ENCODE results near the gene CREB3L2.
"Not testable (repeated sequence)": the region's sequence is repeated elsewhere in the genome, so short reads cannot be mapped to it uniquely, and the experiment has no call there.

The CREB3L2 gene

GRCh38 chr7:137928626-137929025 lies 73.3 kb downstream of the CREB3L2 start:
- DNase-seq: no peak

DNA sequence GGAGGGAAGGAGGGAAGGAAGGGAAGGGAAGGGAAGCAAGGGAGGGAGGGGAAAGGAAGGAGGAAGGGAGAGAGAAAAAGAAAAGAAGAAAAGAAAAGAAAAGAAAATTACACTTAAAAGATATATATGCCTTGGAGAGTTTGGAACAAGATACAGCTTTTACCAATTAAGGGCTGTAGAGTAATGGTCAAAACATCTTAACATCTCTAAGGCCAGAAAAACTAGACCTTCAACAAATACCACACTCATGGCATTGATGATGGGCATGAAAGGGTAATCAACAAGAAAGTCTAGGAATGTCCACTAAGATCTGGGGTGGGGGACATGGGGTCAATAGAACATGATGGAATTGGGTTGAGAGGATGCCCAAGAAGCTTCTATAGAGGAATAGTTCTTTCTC lies 74.5 kb downstream of the CREB3L2 start:
- DNase-seq: no peak

DNA sequence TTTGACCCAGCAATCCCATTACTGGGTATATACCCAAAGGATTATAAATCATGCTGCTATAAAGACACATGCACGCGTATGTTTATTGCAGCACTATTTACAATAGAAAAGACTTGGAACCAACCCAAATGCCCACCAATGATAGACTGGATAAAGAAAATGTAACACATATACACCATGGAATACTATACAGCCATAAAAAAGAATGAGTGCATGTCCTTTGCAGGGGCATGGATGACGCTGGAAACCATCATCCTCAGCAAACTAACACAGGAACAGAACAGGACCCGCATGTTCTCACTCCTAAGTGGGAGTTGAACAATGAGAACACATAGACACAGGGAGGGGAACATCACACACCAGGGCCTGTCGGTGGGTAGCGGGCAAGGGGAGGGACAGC lies 75.7 kb downstream of the CREB3L2 start:
- not testable (repeated sequence) for DNase-seq

DNA sequence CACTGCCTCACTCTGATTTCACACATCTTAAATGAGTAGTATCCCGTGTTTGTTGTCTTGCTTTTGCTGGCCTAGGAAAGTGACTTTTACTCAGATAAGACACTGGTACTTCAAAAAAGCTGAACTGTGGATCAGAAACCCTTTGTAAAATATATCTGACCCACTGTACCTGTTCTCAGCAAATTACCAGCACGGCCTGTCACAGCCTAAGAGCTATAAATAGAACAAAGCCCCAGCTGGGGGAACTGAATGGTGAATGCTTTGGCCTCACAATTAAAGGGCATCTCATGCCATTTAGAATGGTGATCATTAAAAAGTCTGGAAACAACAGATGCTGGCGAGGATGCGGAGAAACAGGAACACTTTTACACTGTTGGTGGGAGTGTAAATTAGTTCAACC lies 76.1 kb downstream of the CREB3L2 start:
- no peak for DNase-seq

- DNase-seq: no peak
These were observed 76.8 kb downstream of the CREB3L2 start for GRCh38 chr7:137925091-137925490.

- DNase-seq: no peak
These were observed 78.5 kb downstream of the CREB3L2 start for GRCh38 chr7:137923380-137923779.

DNA sequence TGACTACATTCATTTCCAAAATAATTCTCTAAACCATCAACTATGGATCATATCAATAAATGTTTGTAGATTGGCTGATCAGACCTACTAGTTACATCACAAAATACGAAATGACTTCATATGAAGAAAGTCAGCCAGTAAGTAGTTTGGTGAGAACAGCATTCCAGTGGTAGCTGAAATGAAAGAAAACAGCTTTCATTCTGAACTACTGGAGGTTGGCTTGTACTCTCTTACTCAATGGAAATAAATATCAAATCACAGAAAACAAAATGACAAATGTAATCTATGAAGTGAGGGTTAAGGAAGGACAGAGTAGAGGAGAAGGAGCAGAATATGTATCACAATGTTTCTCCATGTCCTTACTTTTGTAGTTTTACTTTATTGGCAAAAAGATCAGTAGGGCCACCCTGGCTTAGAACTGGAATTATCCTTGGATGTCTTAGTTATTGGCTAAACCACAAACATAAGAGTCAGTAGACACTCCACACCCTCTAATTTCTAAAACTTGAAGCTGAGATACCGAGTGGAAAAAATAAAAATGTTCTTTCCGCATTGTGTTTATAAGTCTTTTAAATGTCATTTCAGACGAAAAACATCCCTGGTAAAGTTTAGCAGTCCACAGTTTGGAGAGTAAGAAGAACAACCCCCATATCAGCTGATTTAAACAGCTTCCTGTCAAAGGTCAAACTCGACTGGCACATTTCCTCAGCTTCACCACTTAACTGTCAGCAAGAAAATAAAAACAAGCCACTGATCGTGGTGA lies 81.1 kb downstream of the CREB3L2 start:
- DNase-seq: no peak

- DNase-seq: no peak
These were observed 81.9 kb downstream of the CREB3L2 start for GRCh38 chr7:137919987-137920386.

DNA sequence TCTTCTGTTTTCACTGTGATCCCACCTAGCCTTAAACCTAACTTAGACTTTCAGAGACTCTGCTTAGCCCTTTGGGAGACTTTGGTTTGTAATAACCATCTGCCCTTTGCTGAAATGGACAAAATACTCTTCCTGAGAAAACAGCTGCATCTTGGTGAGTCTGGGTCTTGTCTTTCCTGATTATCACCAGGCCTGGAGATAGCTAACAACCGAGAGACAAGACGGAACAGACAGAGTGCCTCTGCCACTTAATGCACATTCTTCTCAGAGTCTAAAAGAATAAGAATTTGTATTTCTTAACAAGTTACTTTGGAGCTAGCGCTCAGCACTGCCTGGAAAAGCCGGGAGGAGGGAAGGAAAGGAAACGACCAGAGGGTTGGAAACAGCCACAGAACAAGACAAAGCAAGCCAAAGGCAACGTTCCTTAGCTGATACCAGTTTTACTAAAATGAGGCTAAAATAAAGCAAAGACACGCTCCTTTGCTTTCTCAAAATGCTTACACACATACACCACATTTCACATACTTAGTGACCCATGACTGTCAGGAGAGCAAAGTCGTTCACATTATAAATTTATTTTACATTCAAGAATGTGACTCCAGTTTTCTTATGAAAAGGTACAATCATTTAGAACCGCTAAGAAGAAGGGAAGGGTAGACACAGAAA lies 84.8 kb downstream of the CREB3L2 start:
- DNase-seq: no peak

- DNase-seq: no peak
These were observed 85.3 kb downstream of the CREB3L2 start for GRCh38 chr7:137916564-137916963.

- no peak for DNase-seq
These were observed 86.6 kb downstream of the CREB3L2 start for GRCh38 chr7:137915266-137915665.

GRCh38 chr7:137913985-137914384 lies 87.9 kb downstream of the CREB3L2 start:
- no peak for DNase-seq

DNA sequence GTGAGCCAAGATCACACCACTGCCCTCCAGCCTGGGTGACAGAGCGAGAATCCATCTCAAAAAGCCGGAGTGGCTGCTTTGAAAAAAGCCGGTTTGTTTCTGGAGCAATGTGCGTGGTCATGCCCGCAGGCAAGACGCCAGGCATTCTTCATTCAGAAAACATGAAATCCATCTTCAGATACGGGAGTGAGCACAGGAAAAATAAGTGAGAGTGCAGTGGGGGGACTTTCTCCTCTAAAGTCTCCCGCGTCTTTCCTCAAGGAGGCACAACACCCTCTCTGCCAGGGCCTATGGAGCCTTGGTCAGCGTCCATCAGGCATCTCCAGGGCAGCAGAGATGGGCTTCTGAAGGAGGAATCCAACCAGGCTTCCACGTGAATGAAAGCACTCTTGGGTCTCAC lies 92.8 kb downstream of the CREB3L2 start:
- DNase-seq: no peak

- no peak for DNase-seq
These were observed 93.8 kb downstream of the CREB3L2 start for GRCh38 chr7:137908106-137908505.

- DNase-seq: not testable (repeated sequence)
These were observed 95.2 kb downstream of the CREB3L2 start for GRCh38 chr7:137906636-137907035.

DNA sequence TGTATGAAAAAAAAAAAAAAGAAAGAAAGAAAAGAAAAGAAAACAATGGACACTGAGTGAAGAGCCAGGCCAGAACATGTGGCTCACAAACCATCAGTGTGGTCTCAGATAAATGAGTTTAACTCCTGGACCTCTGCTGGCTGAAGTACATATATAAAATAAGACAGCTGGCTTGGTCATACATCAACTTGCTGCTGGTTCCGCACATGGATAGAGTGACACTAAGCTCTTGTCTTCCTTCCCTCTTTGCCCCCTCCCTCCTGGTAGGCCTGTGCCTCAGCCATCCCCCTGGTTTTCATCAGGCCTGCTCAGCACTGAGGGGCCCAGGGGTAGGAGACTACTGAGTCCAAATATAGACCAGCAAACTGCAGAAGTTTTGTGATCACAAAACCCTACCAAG lies 97.1 kb downstream of the CREB3L2 start:
- peak; percentile 50 for DNase-seq

DNA sequence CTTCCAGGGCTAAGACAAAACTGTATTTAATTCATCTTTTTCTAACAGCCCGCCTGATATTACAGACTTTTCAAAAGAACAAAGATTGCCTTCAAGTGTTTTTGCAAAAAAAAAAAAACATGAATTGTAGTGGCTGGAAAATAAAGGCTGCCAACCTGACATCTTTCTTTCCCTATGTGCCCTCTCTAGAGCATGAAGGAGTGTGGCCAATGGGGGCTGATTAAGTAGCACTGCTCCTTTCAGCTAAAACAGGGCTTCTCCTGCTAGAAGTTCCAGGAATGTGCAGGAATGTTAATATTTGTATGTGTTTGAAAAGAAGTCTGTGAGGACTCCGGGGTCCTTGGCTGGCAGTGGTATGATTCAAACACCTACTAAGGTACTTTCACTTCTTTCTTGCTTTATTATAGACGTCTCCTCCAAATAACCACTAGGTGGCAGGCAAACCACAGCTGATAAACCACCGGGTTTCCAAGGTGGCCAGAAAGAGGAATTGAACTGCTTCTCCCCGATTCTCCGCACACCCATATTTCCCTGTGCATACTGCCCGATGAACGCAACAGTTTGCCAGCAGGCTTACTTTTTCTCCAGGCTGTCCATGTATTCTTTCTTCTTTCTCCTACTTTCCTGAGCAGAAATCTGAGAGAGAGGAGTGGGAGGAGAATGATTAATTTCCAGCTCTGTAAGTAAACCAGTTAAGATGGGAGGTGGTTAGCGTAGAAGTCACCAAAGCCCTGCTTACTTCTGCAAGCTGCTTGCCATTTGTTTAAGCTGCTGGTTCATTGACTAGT lies 98.3 kb downstream of the CREB3L2 start:
- DNase-seq: peak; percentile 73

DNA sequence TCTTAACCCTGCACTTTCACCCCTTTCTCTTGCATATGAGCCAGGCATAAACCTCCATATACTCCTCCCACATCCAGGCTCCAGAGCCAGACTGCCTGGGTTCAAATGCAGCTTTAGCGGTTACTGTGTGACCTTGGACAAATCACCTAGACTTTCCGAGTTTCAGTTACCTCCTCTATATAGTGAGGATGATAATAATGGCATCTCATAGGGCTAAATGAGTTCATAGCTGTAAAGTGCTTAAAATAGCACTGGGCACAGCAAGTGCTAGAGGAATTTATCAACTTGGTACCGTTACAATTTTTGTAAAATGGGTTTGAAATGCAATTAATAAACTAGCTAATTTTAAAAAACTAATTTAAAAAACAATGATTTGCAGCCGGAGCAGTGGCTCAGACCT lies 101.7 kb downstream of the CREB3L2 start:
- no peak for DNase-seq

- peak; percentile 89 for DNase-seq
These were observed 102.8 kb downstream of the CREB3L2 start for GRCh38 chr7:137898839-137899721.

- DNase-seq: no peak
These were observed 106.3 kb downstream of the CREB3L2 start for GRCh38 chr7:137895301-137896221.

- DNase-seq: no peak
These were observed 108.6 kb downstream of the CREB3L2 start for GRCh38 chr7:137893143-137893742.
